ENCODE results near the gene ABCF1.

DNA sequence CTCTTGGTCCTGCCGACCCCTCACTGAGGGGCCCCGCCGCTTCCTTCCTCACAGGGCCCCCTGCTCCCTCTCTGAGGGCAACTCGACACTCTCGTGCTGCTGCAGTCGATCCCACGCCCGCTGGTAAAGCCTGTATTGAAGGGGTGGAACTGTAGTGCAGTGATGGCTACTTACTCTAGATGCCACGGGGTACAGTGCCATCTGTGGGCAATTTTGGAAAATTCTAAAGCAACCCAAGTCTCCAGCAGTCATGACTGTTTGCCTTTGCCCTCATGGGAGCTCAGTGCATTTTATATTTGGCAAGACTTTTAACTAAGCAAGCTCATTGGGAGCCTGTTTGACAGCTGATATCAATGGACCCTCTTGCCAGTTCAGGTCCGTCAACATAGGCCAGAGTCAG lies 69.2 kb downstream of the ABCF1 start:
- TF ChIP-seq EP300 (IDR thresholded peaks at IDR 0.05; ENCODE audit: borderline replicate concordance), result no peak
- no peak for TF ChIP-seq CEBPB (IDR thresholded peaks at IDR 0.05)
- TF ChIP-seq REST (IDR thresholded peaks at IDR 0.05; ENCODE audit: low read depth), result no peak
- no peak for TF ChIP-seq TAF1 (IDR thresholded peaks at IDR 0.05; ENCODE audit: low read depth)
- TF ChIP-seq, protein P1, sequence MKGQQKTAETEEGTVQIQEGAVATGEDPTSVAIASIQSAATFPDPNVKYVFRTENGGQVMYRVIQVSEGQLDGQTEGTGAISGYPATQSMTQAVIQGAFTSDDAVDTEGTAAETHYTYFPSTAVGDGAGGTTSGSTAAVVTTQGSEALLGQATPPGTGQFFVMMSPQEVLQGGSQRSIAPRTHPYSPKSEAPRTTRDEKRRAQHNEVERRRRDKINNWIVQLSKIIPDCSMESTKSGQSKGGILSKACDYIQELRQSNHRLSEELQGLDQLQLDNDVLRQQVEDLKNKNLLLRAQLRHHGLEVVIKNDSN (IDR thresholded peaks at IDR 0.05), result no peak
- TF ChIP-seq TCF12 (IDR thresholded peaks at IDR 0.05; ENCODE audit: low read depth), result no peak
- 0 out of 2 replicates have a peak, but pooled peaks have one; percentile 4 for TF ChIP-seq RAD21 (IDR thresholded peaks at IDR 0.05; ENCODE audit: low read depth)
- TF ChIP-seq, protein P2, sequence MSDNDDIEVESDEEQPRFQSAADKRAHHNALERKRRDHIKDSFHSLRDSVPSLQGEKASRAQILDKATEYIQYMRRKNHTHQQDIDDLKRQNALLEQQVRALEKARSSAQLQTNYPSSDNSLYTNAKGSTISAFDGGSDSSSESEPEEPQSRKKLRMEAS (IDR thresholded peaks at IDR 0.05), result no peak
- TF ChIP-seq CREB1 (IDR thresholded peaks at IDR 0.05; ENCODE audit: low read depth), result no peak
- no peak for TF ChIP-seq NFIC (IDR thresholded peaks at IDR 0.05)
- TF ChIP-seq YY1 (IDR thresholded peaks at IDR 0.05; ENCODE audit: low read depth), result no peak
- no peak for TF ChIP-seq FOXM1 (IDR thresholded peaks at IDR 0.05; ENCODE audit: borderline replicate concordance, low read depth)
- no peak for TF ChIP-seq ZBTB7A (IDR thresholded peaks at IDR 0.05; ENCODE audit: low read depth)

Measured in Ishikawa (cell line).